Liver (tissue), 9 donors: ENCODE measurements around the gene KL. TPM values are rescaled to one million over a fixed set of nuclear protein-coding genes. Genes with fewer than 3 reads are reported as not detected.
A peak's percentile ranks its signal among the peaks of the same experiment; 100 is the strongest.

ENCODE experiments used
- DNase-seq: peaks from one replicate; pipeline ENCODE4 v3.0.0-alpha.2; 2017; ENCODE audit warnings: low spot score
- H3K27ac ChIP-seq, 2 donors: one replicate each; pipeline ENCODE4 v1.7.0; 2013; ENCODE audit warnings: inconsistent platforms in 2 of 2, low read length in 2 of 2, control low read depth in 1 of 2, low read depth in 1 of 2, mild to moderate bottlenecking in 1 of 2
- H3K27me3 ChIP-seq, 4 donors: one replicate each; pipeline versions ENCODE4 v1.6.1 to v1.7.0; 2013; ENCODE audit warnings: low read length in 3 of 4, inconsistent platforms in 1 of 4, mild to moderate bottlenecking in 1 of 4, moderate library complexity in 1 of 4; ENCODE audit not compliant: control insufficient read depth in 4 of 4, insufficient read depth in 4 of 4
- H3K36me3 ChIP-seq, 4 donors: one replicate each; pipeline versions ENCODE4 v1.6.1 to v1.7.0; 2013; ENCODE audit warnings: low read length in 3 of 4, mild to moderate bottlenecking in 3 of 4, low read depth in 1 of 4, moderate library complexity in 1 of 4; ENCODE audit not compliant: control insufficient read depth in 4 of 4, insufficient read depth in 3 of 4
- H3K4me1 ChIP-seq, 4 donors: one replicate each; pipeline versions ENCODE4 v1.6.1 to v1.7.0; 2013; ENCODE audit warnings: low read length in 3 of 4, mild to moderate bottlenecking in 3 of 4, moderate library complexity in 1 of 4; ENCODE audit not compliant: control insufficient read depth in 4 of 4, insufficient read depth in 4 of 4
- H3K4me3 ChIP-seq, 3 donors: one replicate each; pipeline versions ENCODE4 v1.6.1 to v1.7.0; 2013; ENCODE audit warnings: low read length in 3 of 3, control low read depth in 1 of 3, low read depth in 1 of 3, mild to moderate bottlenecking in 1 of 3
- H3K9ac ChIP-seq, 2 donors: one replicate each; pipeline ENCODE4 v1.7.0; 2013; ENCODE audit warnings: low read length in 2 of 2, mild to moderate bottlenecking in 2 of 2, moderate library complexity in 2 of 2, control low read depth in 1 of 2, low read depth in 1 of 2
- H3K9me3 ChIP-seq, 4 donors: one replicate each; pipeline versions ENCODE4 v1.6.1 to v1.7.0; 2013; ENCODE audit warnings: low read length in 3 of 4; ENCODE audit not compliant: control insufficient read depth in 4 of 4
- EGR1 ChIP-seq, 2 donors: IDR thresholded peaks; 2 replicates each; pipeline ENCODE4 v1.6.1; 2016 to 2018; ENCODE audit warnings: antibody characterized with exemption in 2 of 2, low read depth in 2 of 2
- FOXA1 ChIP-seq: IDR thresholded peaks from 2 replicates; pipeline ENCODE4 v1.6.1; 2016; ENCODE audit warnings: antibody characterized with exemption
- FOXA2 ChIP-seq: IDR thresholded peaks from 2 replicates; pipeline ENCODE4 v1.6.1; 2016; ENCODE audit warnings: antibody characterized with exemption
- GABPA ChIP-seq, 2 donors: IDR thresholded peaks in 1 of 2; conservative IDR thresholded peaks in 1 of 2; 2 replicates each; pipeline ENCODE4 v1.6.1; 2016; ENCODE audit warnings: antibody characterized with exemption in 2 of 2, mild to moderate bottlenecking in 1 of 2, moderate library complexity in 1 of 2
- HNF4A ChIP-seq, 2 donors: conservative IDR thresholded peaks; 2 replicates each; pipeline ENCODE4 v1.6.1; 2016; ENCODE audit warnings: antibody characterized with exemption in 2 of 2, mild to moderate bottlenecking in 2 of 2
- HNF4G ChIP-seq: IDR thresholded peaks from 2 replicates; pipeline ENCODE4 v1.6.1; 2016; ENCODE audit warnings: antibody characterized with exemption
- NR2F2 ChIP-seq: IDR thresholded peaks from 2 replicates; pipeline ENCODE4 v1.6.1; 2016; ENCODE audit warnings: antibody characterized with exemption
- RAD21 ChIP-seq, 2 donors: IDR thresholded peaks; 2 replicates each; pipeline ENCODE4 v1.6.1; 2016; ENCODE audit warnings: antibody characterized with exemption in 2 of 2, mild to moderate bottlenecking in 2 of 2
- RXRA ChIP-seq, 2 donors: IDR thresholded peaks; 2 replicates each; pipeline ENCODE4 v1.6.1; 2017 to 2018; ENCODE audit warnings: antibody characterized with exemption in 2 of 2, mild to moderate bottlenecking in 1 of 2
- SP1 ChIP-seq: IDR thresholded peaks from 2 replicates; pipeline ENCODE4 v1.6.1; 2018; ENCODE audit warnings: antibody characterized with exemption, mild to moderate bottlenecking
- TAF1 ChIP-seq: conservative IDR thresholded peaks from 2 replicates; pipeline ENCODE4 v1.6.1; 2016; ENCODE audit warnings: antibody characterized with exemption, mild to moderate bottlenecking
- YY1 ChIP-seq: IDR thresholded peaks from 2 replicates; pipeline ENCODE4 v1.6.1; 2016; ENCODE audit warnings: antibody characterized with exemption, mild to moderate bottlenecking
- WGBS: extraction: QIAGEN DNeasy Blood & Tissue Kit; methylation state at CpG from one replicate; pipeline ENCODE4 v1.1.7; 2013; 5-methylcytosine and 5-hydroxymethylcytosine counted together
- polyA plus RNA-seq, 2 donors: library from polyadenylated mRNA; stranded (reverse) in 1 of 2; unstranded in 1 of 2; fragments of 200-250 nt in 1 of 2; fragments of >200 nt in 1 of 2; fragmentation: Nextera tagmentation in 1 of 2; extraction: Ambion mirVana in 1 of 2; gene quantifications; one replicate each; pipeline versions ENCODE4 v1.2.1 to v1.2.3, GENCODE V29; 2013 to 2015
- total RNA-seq, 2 donors: library from RNA; depleted of rRNA; stranded (reverse); fragments of >200 nt; gene quantifications; one replicate each; pipeline ENCODE4 v1.2.3, GENCODE V29; 2014
- TF ChIP-seq, protein P1 (sequence below): fragments of 150-350 bp; IDR thresholded peaks from 2 replicates; pipeline ENCODE4 v1.5.1; 2017; ENCODE audit warnings: improper control_type of control experiment, low read depth, low read length; ENCODE audit not compliant: missing input control
- TF ChIP-seq, protein P2 (sequence below): IDR thresholded peaks from 2 replicates; pipeline ENCODE4 v1.6.1; 2016; ENCODE audit warnings: antibody characterized with exemption
- donor health status: healthy.
- donor health status: healthy.
- donor health status: healthy.
- donor health status: healthy.
- donor health status: healthy.

Gene KL
- total and polyA plus RNA-seq, 4 donors, result 0.13 to 0.92 (median 0.28) TPM

- Histone ChIP-seq H3K9me3 (no peaks in the 10 kb centered on the region), H3K4me3 (peak overlapping the region in 1 of 3 donors; percentile 18), H3K9ac (no peak overlapping the region), H3K4me1 (peaks cover 10 to 23% (median 18%) of the 10 kb centered on the region in 4 donors), H3K27me3 (no peaks in the 10 kb centered on the region), H3K27ac (peak overlapping the region in 1 of 2 donors; percentile 39), H3K36me3 (no peaks in the 10 kb centered on the region)
- WGBS, result 73% methylated on average over 2 of the region's 2 CpGs
- TF ChIP-seq SP1 (peak; percentile 14), FOXA1 (no peak), FOXA2 (no peak), HNF4A (conservative IDR thresholded peaks at IDR 0.05) (peak; percentile 27 to 63)
- no peak for DNase-seq
Measured at GRCh38 chr13:33018886-33019285, 2.7 kb downstream of the KL start.

- H3K4me1 ChIP-seq, result peaks cover 0 to 12% (median 7%) of the 10 kb centered on the region in 4 donors
- no peaks in the 10 kb centered on the region for H3K9me3 ChIP-seq
- H3K27me3 ChIP-seq, result peaks cover 0 to 3% (median 0%) of the 10 kb centered on the region in 4 donors
- 75% methylated on average over 2 of the region's 2 CpGs for WGBS
- no peak for TF ChIP-seq EGR1 (IDR thresholded peaks at IDR 0.05; ENCODE audit: low read depth in 2 of 2)
- no peak for TF ChIP-seq RAD21 (IDR thresholded peaks at IDR 0.05)
- no peak overlapping the region for H3K27ac ChIP-seq
- H3K9ac ChIP-seq, result no peak overlapping the region
- H3K4me3 ChIP-seq, result no peak overlapping the region
- H3K36me3 ChIP-seq, result no peaks in the 10 kb centered on the region
- no peak for DNase-seq
Measured at GRCh38 chr13:33022986-33023385, 6.8 kb downstream of the KL start.

DNA sequence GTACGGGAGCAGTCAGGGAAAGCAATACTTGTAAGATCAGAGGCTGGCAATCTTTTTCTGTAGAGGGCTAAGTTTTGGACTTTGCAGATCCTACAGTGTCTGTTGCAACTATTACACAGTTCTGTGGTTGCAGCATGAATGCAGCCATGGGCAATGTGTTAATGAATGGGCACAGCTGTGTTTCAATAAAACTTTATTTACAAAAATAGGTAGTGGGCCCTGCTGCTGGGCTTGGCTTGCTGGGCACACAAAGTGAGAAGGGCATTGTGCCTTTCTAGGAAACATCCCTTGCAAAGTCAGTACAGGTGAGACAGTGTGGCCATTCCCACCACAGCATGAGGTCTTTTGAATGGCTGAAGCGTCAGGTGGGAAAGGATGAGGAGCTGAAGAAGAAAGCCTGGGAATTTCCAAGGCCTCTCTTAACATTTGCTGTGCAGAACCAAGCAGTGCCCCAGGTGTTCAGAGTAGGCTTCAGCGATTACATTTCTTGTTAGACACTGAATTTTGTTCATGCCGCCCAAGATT lies 9.1 kb downstream of the KL start:
- Histone ChIP-seq H3K27ac (no peak overlapping the region), H3K4me3 (no peak overlapping the region), H3K9me3 (no peaks in the 10 kb centered on the region), H3K27me3 (peaks cover 0 to 3% (median 0%) of the 10 kb centered on the region in 4 donors), H3K9ac (no peak overlapping the region), H3K36me3 (no peaks in the 10 kb centered on the region), H3K4me1 (no peaks in the 10 kb centered on the region)
- no peak for DNase-seq
- TF ChIP-seq TAF1 (no peak), NR2F2 (no peak), RAD21 (IDR thresholded peaks at IDR 0.05) (no peak), HNF4G (no peak), SP1 (no peak), GABPA (IDR thresholded peaks at IDR 0.05 in 1 of 2, conservative IDR thresholded peaks at IDR 0.05 in 1 of 2) (no peak), RXRA (IDR thresholded peaks at IDR 0.05) (no peak), EGR1 (IDR thresholded peaks at IDR 0.05; ENCODE audit: low read depth in 2 of 2) (no peak), HNF4A (conservative IDR thresholded peaks at IDR 0.05) (no peak), YY1 (no peak)
- TF ChIP-seq, protein P1, sequence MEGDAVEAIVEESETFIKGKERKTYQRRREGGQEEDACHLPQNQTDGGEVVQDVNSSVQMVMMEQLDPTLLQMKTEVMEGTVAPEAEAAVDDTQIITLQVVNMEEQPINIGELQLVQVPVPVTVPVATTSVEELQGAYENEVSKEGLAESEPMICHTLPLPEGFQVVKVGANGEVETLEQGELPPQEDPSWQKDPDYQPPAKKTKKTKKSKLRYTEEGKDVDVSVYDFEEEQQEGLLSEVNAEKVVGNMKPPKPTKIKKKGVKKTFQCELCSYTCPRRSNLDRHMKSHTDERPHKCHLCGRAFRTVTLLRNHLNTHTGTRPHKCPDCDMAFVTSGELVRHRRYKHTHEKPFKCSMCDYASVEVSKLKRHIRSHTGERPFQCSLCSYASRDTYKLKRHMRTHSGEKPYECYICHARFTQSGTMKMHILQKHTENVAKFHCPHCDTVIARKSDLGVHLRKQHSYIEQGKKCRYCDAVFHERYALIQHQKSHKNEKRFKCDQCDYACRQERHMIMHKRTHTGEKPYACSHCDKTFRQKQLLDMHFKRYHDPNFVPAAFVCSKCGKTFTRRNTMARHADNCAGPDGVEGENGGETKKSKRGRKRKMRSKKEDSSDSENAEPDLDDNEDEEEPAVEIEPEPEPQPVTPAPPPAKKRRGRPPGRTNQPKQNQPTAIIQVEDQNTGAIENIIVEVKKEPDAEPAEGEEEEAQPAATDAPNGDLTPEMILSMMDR, result no peak
- TF ChIP-seq, protein P2, sequence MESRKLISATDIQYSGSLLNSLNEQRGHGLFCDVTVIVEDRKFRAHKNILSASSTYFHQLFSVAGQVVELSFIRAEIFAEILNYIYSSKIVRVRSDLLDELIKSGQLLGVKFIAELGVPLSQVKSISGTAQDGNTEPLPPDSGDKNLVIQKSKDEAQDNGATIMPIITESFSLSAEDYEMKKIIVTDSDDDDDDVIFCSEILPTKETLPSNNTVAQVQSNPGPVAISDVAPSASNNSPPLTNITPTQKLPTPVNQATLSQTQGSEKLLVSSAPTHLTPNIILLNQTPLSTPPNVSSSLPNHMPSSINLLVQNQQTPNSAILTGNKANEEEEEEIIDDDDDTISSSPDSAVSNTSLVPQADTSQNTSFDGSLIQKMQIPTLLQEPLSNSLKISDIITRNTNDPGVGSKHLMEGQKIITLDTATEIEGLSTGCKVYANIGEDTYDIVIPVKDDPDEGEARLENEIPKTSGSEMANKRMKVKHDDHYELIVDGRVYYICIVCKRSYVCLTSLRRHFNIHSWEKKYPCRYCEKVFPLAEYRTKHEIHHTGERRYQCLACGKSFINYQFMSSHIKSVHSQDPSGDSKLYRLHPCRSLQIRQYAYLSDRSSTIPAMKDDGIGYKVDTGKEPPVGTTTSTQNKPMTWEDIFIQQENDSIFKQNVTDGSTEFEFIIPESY, result no peak
- 79% methylated on average over 4 of the region's 4 CpGs for WGBS
